ENCODE results near the gene PPP1R9B.

Gene PPP1R9B

DNA sequence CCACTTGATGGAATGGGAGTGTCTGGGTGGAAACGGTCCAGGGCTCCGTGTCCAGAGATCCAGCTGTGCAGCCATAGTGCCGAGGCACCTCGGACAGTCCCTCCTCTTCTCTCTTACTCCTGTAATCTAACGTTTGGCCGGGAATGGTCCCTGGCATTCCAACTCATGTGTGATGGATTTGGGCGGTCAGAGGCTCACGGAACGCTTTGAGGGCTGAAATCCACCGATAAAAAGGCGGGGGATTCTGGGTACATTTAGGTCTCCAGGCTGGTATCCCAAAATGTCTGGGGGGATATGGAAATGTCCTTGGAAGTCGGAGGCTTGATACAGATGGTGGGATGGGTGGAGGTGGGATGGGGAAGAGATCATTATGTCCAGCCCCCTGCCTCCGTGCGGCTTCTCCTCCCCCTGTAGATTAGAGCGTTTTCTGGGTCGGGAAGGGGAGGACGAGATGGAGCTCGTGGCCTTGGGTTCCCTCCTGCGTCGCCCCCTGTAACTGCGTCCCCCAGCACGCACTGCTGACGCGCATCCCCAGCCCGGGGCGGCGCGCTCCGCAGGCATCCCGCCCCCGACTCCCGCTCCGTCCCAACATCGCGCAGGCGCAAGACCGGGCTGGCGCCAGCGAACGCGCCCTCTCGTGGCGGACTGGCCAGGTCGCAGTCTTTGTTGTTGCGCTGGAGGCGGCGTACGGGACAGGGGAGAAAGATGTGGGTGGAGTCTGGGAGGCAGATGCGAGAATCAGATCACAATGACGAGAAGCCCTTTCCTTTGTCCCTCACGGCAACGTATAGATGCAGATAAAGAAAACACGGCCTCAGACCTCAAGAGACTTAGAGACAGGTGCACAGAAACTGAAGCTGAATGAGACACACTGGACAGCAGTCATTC is 10.8 kb upstream of the PPP1R9B start:
- in situ Hi-C loops (cut with HindIII; ENCODE audit: low sequenced_read_pairs), result no loop called here

GRCh38 chr17:50157891-50158290 is 7.4 kb upstream of the PPP1R9B start:
- in situ Hi-C loops (cut with HindIII; ENCODE audit: low sequenced_read_pairs), result no loop called here

GRCh38 chr17:50155115-50155819 is 4.8 kb upstream of the PPP1R9B start:
- in situ Hi-C loops (cut with HindIII; ENCODE audit: low sequenced_read_pairs), result no loop called here

- in situ Hi-C loops (cut with HindIII; ENCODE audit: low sequenced_read_pairs), result no loop called here
Observed at GRCh38 chr17:50154604-50155003, 4.1 kb upstream of the PPP1R9B start.

DNA sequence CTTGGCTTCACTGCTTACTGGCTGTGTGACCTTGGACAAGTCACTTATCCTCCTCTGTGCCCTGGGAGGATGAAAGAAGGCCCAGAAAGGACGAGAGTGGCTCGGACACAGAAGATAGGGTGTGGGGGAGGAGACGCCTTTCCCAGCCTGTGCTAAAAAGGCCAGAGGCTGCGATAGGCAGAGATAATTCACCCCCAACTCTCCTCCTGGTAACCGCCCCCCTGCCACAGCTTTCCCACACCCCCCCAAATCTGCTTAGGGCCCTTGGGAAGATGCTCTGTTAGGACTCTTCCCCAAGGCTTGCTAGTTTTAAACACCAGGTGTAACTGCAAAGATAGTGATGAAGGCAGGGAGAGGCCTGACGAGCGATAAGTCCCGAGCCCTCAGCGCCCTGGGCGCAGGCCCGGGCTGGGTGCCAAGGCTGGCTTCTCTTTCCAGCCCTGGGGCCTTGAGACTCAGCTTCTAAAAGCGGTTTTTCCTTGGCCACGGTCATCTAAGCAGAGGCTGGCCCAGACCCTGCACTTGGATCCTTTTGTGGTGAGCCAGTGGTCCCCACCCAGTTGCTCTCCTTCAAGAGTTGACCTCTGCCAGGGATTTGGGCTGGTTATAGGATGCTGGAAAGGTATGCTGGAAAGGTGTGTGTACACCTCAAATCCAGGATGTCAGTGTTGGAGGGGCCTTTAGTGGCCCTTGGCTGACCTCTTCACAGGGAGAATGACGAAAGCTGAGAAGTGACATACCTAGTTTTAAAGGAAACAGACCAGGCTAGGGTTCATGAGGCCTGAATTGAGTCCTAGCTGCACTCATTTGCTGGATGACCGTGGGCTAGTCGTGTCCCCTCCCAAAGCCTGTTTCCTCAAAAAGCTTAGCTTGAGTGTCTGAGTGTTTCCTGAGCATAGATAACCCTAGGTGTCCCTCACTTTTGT is 3.4 kb upstream of the PPP1R9B start:
- in situ Hi-C loops (cut with HindIII; ENCODE audit: low sequenced_read_pairs), result no loop called here

GRCh38 chr17:50152736-50153135 is 2.3 kb upstream of the PPP1R9B start:
- in situ Hi-C loops (cut with HindIII; ENCODE audit: low sequenced_read_pairs), result no loop called here

- in situ Hi-C loops (cut with HindIII; ENCODE audit: low sequenced_read_pairs), result no loop called here
Observed at GRCh38 chr17:50151937-50152547, 1.6 kb upstream of the PPP1R9B start.

GRCh38 chr17:50151041-50151936 is 812 bp upstream of the PPP1R9B start:
- in situ Hi-C loops (cut with HindIII; ENCODE audit: low sequenced_read_pairs), result no loop called here

DNA sequence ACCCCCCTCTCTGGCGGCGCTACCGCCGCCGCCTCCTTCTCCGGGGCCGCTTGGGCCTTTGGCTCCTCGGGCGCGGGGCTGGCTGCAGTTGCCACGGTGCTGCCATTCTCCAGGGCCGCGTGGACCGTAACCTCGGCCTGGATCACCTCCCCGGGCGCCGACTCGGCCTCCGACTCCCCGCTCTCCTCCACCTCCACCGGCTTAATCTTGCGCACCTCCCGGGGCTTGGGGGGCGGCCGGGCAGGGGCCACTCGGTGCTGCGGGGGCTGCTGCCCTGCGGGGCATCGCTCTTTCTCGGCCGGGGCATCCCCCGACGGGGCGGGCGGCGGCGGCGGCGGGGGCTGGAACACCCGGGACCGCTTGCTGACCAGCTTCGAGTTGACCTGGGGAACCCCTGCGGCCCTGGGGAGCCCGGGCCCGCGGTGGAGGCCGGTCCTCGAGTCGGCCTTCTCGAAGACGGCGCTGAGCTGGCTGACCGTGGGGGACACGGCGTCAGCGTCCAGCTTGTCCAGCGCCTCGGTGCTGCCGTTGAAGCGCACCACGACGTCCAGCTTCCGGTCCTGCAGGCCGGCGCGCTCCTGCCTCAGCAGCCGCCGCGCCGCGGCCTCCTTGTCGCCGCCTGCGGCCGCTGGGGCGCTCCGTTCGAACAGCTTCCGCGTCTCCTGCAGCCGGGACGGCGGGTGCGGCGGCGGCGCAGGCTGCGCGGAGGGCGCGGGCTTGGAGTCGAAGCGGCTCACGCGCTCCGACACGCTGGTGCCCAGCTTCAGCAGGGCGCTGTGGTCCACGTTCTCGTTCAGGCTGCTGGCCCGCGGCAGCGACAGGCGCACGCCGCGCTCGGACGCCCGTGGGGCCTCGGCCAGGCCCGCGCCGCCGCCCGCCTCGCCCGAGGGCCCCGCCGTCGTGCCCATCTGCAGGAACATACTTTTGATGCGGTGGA is 792 bp downstream of the PPP1R9B start:
- in situ Hi-C loops (cut with HindIII; ENCODE audit: low sequenced_read_pairs), result no loop called here

DNA sequence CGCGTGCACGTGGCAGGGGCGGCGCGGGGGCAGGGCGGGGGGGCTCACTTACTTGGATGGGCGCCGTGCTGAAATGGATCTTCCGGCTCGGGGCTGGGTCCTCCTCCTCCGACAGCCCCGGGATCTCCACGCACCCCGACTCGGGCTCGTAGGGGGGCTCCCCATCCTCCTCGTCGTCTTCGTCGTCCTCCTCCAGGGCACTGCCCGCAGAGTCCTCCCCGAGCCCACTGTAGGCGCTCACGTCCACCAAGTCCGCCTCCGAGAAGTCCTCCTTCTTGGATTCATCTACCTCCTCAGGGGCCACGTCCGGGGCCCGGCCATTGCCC is 1.4 kb downstream of the PPP1R9B start:
- in situ Hi-C loops (cut with HindIII; ENCODE audit: low sequenced_read_pairs), result no loop called here

GRCh38 chr17:50148226-50149090 is 2.0 kb downstream of the PPP1R9B start:
- in situ Hi-C loops (cut with HindIII; ENCODE audit: low sequenced_read_pairs), result no loop called here

- in situ Hi-C loops (cut with HindIII; ENCODE audit: low sequenced_read_pairs), result no loop called here
Observed at GRCh38 chr17:50147841-50148225, 2.6 kb downstream of the PPP1R9B start.

GRCh38 chr17:50146927-50147665 is 3.4 kb downstream of the PPP1R9B start:
- in situ Hi-C loops (cut with HindIII; ENCODE audit: low sequenced_read_pairs), result no loop called here

DNA sequence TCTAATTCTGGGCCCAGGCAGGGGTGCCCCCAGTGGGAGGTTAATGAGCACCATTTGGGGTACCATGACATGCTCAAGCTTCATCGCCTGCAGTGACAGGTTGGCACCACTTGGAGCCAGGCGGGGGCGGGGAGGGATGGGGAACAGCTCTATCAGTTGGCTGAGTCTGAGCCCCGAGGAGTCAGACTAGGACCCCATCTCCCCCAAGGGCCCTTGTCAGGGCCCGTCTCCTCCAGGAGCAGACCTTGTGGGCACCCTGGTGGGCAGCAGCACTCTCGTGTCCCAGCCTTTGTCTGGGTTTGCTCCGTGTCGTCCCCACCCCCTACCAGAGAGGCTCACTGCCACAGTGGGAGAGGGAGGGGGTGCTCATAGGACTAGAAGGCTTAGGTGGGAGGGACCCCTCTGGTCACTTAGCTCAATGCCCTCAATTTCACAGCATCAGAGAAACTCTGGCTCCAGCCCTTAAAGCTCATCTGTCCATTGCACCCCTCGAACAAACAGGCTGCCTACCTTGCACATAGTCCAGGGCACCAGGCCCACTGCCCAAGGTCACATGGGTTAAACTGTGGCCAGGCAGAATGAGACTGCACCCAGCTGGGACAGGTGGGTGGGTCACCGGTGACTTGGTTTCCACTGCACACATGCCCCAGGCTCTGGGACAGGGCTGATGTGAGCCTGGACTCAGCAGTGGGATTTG is 4.1 kb downstream of the PPP1R9B start:
- in situ Hi-C loops (cut with HindIII; ENCODE audit: low sequenced_read_pairs), result no loop called here

GRCh38 chr17:50145532-50146229 is 4.8 kb downstream of the PPP1R9B start:
- in situ Hi-C loops (cut with HindIII; ENCODE audit: low sequenced_read_pairs), result no loop called here
